Effector CD4-positive, alpha-beta T cell (primary cell): Measurements from ENCODE around the gene CLDN4. TPM values are rescaled to one million over a fixed set of nuclear protein-coding genes. Genes with fewer than 3 reads are reported as not detected.
"Not testable (repeated sequence)": the region's sequence is repeated elsewhere in the genome, so short reads cannot be mapped to it uniquely, and the experiment has no call there.

ENCODE experiments used
- DNase-seq: peaks from one replicate; pipeline ENCODE4 v3.0.0-alpha.2; 2020
- total RNA-seq: gene quantifications from one replicate; lab custom pipeline; 2026; lab: John Stamatoyannopoulos, UW

The CLDN4 gene
- total RNA-seq: not detected

DNA sequence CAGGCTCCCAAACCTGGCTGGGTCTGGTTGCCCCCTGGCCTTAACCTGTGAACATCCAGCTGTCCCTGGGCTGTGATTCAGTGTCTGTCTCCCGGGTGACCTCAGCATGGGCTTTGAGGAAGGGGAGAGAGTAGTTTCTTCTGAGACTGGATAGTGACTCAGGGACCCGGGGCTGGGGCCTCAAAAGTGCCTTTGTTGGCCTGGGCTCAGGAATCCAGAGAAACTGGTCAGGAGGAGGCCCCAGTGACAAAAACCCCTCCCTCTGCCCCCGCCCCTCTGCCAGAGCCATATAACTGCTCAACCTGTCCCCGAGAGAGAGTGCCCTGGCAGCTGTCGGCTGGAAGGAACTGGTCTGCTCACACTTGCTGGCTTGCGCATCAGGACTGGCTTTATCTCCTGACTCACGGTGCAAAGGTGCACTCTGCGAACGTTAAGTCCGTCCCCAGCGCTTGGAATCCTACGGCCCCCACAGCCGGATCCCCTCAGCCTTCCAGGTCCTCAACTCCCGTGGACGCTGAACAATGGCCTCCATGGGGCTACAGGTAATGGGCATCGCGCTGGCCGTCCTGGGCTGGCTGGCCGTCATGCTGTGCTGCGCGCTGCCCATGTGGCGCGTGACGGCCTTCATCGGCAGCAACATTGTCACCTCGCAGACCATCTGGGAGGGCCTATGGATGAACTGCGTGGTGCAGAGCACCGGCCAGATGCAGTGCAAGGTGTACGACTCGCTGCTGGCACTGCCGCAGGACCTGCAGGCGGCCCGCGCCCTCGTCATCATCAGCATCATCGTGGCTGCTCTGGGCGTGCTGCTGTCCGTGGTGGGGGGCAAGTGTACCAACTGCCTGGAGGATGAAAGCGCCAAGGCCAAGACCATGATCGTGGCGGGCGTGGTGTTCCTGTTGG, at the start of gene CLDN4:
CLDN4 (plus strand) TSS at position 316 of the 903 bp plus-strand sequence; CDS start at position 522, 206 bp downstream.
- no peak for DNase-seq

GRCh38 chr7:73786588-73786987, 44.2 kb upstream of the CLDN4 start:
- no peak for DNase-seq

DNA sequence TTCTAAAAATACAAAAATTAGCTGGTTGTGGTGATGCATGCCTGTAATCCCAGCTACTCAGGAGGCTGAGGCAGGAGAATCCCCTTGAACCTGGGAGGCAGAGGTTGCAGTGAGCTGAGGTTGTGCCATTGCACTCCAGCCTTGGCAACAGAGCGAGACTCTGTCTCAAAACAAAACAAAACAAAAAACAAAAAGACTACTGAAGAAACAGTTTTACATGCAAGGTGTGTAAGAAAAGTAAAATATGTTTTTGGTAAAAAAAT, 43.1 kb upstream of the CLDN4 start:
- not testable (repeated sequence) for DNase-seq

DNA sequence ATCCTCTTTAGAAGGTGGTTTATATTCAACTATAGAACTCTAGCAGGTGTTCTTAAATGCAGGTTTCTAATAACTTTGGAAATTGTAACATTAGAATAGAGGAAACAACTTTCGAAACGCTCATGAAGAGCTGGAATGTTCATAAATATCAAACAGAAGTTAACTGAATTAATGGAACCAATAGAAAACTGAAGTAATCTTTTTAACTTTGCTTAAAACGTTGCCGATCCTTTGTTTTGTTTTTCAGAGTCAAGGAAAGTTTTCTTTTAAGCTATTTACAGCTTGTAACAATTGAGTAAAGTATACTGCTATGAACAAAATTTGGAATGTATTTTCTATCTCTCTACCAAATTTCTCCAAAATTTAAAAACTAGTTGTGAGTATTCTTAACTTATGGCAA, 41.7 kb upstream of the CLDN4 start:
- no peak for DNase-seq

DNA sequence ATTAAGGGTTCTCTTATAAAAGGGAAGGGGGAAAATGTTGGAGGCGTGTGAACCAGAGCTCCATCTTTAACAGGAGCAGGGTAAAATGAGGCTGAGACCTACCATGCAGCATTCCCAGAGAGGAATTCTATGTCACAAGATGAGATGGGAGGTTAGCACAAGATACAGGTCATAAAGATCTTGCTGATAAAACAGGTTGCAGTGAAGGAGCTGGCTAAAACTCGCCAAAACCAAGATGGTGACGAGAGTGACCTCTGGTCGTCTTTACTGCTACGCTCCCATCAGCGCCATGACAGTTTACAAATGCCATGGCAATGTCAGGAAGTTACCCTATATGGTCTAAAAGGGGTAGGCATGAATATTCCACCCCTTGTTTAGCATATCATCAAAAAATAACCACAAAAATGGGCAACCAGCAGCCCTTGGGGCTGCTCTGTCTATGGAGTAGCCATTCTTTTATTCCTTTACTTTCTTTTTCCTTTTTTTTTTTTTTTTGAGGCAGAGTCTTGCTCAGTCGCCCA, 39.6 kb upstream of the CLDN4 start:
- DNase-seq: not testable (repeated sequence)

DNA sequence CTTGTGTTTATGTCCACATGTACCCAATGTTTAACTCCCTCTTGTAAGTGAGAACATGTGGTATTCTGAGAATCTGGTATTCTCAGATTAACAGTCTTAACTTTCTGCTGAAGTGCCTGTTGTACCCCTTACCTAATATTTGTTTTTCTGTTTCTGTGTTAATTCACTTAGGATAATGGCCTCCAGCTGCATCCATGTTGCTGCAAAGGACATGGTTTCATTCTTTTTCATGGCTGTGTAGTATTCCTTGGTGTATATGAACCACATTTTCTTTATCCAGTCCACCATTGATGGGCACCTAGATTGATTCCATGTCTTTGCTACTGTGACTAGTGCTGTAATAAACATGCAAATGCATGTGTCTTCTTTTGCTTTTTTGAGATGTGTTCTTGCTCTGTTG, 35.6 kb upstream of the CLDN4 start:
- DNase-seq: not testable (repeated sequence)

- DNase-seq: not testable (repeated sequence)
Observed at GRCh38 chr7:73796656-73797055, 34.1 kb upstream of the CLDN4 start.

- DNase-seq: not testable (repeated sequence)
Observed at GRCh38 chr7:73797176-73797575, 33.6 kb upstream of the CLDN4 start.

DNA sequence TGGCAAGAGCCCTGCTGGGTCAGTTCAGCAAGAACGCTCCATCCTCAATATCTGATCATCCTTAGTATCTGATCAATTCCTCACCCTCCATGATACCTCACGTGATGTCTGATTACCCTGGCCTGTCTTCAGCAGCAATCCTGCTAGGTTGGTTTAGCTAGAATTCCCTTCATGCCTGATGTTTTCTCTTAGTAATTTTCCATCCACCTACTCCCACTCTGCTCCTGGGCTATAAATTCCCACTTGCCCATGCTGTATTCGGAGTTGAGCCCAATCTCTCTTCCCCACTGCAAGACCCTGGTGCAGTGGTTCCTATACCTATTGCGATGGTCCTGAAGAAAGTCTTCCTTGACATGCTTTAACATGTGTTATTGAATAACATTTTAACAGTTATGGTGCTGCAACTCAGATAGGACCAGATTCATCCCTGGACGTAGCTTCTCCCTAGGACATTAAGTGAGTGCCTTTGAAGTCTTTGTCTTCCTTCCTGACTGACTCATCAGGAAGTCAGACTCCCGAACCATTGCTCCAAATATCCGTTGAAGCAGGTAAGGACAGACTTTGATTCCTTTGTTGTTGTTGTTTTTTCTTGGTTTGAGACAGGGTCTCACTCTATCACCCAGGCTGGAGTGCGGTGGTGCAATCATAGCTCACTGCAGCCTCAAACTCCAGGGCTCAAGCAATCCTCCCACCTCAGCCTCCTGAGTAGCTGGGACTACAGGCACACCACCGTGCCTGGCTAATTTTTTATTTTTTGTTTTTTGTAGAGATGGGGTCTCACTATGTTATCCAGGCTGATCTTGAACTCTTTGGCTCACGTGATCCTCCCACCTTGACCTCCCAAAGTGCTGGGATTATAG, 31.3 kb upstream of the CLDN4 start:
- no peak for DNase-seq

- no peak for DNase-seq
Observed at GRCh38 chr7:73801577-73801976, 29.2 kb upstream of the CLDN4 start.

DNA sequence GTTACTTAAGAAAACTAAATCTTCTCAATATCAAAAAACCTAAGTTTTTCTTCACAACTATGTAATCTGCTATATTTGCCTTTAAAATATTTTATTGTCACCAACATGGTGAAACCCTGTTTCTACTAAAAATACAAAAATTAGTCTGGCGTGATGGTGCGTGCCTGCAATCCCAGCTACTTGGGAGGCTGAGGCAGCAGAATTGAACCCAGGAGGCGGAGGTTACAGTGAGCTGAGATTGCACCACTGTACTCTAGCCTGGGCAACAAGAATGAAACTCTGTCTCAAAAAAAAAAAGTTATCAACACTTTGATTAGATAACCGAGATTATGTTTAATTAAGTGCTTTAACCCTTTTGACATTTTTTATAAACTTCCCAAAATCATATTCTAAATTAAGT, 28.3 kb upstream of the CLDN4 start:
- no peak for DNase-seq

- no peak for DNase-seq
Observed at GRCh38 chr7:73809467-73809951, 21.3 kb upstream of the CLDN4 start.

GRCh38 chr7:73810998-73811360, 19.8 kb upstream of the CLDN4 start:
- DNase-seq: no peak

DNA sequence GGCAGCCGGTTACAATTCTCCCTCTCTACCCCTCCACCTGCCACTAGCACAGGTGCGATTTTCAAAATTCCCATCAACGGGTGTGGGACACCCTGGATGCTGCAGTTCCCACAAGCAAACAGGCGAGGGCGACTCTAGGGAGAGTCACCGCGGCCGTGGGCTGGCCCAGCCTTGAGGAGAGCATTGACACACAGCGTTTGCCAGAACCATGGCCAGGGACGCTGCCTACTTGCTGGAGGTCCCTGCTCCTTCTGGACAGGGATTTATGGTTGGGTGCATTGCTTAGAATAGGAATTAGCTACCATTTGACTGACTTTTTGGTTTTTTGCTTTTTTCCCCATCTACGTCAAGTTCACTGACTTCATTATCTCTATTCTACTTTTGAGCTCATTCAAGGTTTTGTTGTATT, 19.0 kb upstream of the CLDN4 start:
- peak; percentile 26 for DNase-seq

DNA sequence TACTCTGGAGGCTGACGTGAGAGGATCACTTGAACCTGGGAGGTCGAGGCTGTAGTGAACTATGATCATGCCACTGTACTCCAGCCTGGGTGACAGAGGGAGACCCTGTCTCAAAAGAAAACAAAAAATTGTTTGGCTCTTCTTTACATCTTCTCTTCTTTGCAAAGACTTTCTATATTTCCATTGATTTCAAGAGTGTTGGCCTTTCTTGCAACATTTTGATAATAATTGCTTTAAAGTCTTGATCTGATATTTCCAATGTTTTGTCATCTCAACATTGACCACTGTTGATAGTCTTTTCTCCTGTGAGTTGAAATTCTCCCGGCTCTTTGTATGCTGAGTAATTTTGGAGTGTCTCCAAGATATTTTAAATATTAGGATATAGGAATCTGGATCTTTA, 17.8 kb upstream of the CLDN4 start:
- no peak for DNase-seq

- no peak for DNase-seq
Observed at GRCh38 chr7:73815436-73815835, 15.4 kb upstream of the CLDN4 start.

- DNase-seq: no peak
Observed at GRCh38 chr7:73817121-73817520, 13.7 kb upstream of the CLDN4 start.

GRCh38 chr7:73820013-73820412, 10.8 kb upstream of the CLDN4 start:
- no peak for DNase-seq

DNA sequence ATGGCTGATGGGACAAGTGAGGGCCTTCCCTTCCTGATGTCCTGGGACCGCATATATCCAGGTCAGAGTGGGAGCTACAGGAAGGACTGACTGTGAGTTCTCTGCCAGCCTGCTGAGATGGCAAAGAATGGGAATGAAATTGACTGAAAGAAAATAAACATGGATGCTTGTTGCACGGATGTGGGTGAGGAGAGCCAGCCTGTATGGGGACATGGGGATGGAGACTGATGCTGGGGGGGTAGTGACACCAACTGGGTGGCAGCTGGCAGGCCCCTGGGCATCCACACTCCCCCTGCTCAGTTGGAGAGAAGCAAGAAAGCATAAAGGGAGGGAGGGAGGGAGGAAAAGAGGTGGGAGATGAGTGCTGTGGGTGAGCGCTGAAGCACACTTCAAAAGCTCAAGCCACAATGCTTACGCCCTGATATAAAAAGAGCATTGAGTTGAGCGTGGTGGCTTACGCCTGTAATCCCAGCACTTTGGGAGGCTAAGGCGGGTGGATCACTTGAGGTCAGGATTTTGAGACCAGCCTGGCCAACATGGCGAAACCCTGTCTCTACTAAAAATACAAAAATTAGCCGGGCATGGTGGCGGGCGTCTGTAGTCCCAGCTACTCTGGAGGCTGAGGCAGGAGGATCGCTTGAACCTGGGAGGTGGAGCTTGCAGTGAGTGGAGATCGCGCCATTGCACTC, 9.1 kb upstream of the CLDN4 start:
- DNase-seq: not testable (repeated sequence)

- DNase-seq: no peak
Observed at GRCh38 chr7:73822319-73823173, 8.2 kb upstream of the CLDN4 start.

- DNase-seq: no peak
Observed at GRCh38 chr7:73823257-73823656, 7.5 kb upstream of the CLDN4 start.
